Measurements from ENCODE around the gene GANAB.
"Not testable (repeated sequence)": the region's sequence is repeated elsewhere in the genome, so short reads cannot be mapped to it uniquely, and the experiment has no call there.

GANAB gene

DNA sequence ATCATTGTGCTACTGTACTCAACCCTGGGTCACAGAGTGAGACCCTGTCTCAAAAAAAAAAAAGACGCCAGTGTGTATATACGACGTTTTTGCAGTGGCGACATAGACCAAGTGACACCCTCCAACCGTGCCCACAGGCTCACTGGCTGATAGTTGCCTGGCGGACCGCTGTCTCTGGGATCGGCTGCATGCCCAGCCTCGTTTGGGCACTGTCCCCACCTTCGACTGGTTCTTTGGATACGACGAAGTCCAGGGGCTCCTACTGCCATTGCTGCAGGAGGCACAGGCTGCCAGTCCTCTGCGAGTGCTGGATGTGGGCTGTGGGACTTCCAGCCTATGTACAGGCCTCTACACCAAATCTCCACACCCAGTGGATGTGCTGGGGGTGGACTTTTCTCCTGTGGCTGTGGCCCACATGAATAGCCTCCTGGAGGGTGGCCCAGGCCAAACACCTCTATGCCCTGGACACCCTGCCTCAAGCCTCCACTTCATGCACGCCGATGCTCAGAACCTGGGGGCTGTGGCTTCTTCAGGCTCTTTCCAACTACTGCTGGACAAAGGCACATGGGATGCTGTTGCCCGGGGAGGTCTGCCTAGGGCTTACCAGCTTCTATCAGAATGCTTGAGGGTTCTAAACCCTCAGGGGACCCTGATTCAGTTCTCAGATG, 20.0 kb upstream of the GANAB start:
- H3K36me3 ChIP-seq (ENCODE audit: insufficient read depth, low read length): peaks cover 15% of the 10 kb centered on the region; the same call in 1 of the 2 replicates
- H3K79me2 ChIP-seq (ENCODE audit: control insufficient read depth, insufficient read depth, low read length, unreplicated experiment): peaks cover 37% of the 10 kb centered on the region
- H2AFZ ChIP-seq (ENCODE audit: low read length, unreplicated experiment): no peak overlapping the region
- H3K4me3 ChIP-seq (ENCODE audit: low read depth, low read length): peak overlapping the region; percentile 99
- no peaks in the 10 kb centered on the region for H3K27me3 ChIP-seq (ENCODE audit: insufficient read depth, low read length)
- peaks cover 26% of the 10 kb centered on the region for H3K4me1 ChIP-seq (ENCODE audit: control insufficient read depth, insufficient read depth, low read length, unreplicated experiment)
- H3K27ac ChIP-seq (ENCODE audit: low read depth, low read length): peak overlapping the region; percentile 62; the same call in 1 of the 2 replicates

DNA sequence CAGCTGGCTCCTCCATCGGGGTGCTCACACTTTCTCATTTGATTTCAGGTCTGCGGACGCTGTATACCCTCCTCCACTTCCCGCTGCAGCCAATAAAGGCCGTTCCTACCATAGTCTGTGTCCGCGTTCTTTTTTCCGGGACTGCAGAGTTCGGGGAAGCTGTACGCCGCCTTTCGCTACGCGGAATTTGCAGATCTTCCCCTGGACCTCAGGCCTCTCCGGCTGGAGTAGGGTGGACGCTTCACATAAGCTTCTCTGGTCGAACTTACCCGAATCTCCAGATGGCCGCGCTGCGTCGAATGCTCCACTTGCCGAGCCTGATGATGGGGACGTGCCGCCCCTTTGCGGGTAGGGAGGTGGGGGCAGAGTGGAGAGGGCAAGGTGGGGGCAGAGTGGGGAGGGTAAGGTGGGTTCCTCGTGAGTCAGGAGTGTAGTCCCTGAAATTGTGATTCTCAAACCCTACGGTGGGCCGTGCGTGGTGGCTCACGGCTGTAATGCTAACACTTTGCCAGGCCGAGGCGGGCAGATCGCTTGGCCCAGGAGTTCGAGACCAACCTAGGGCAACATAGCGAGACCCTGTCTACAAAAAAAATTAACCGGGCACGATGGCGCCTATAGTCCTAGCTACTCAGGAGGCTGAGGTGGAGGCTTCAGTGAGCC, 19.3 kb upstream of the GANAB start:
- Histone ChIP-seq H3K4me3 (ENCODE audit: low read depth, low read length) (peak overlapping the region; percentile 99), H3K27me3 (ENCODE audit: insufficient read depth, low read length) (no peaks in the 10 kb centered on the region), H3K27ac (ENCODE audit: low read depth, low read length) (peak overlapping the region; percentile 62), H2AFZ (ENCODE audit: low read length, unreplicated experiment) (no peak overlapping the region), H3K79me2 (ENCODE audit: control insufficient read depth, insufficient read depth, low read length, unreplicated experiment) (peaks cover 37% of the 10 kb centered on the region), H3K4me1 (ENCODE audit: control insufficient read depth, insufficient read depth, low read length, unreplicated experiment) (peaks cover 26% of the 10 kb centered on the region), H3K36me3 (ENCODE audit: insufficient read depth, low read length) (peaks cover 15% of the 10 kb centered on the region; the same call in 1 of the 2 replicates)

DNA sequence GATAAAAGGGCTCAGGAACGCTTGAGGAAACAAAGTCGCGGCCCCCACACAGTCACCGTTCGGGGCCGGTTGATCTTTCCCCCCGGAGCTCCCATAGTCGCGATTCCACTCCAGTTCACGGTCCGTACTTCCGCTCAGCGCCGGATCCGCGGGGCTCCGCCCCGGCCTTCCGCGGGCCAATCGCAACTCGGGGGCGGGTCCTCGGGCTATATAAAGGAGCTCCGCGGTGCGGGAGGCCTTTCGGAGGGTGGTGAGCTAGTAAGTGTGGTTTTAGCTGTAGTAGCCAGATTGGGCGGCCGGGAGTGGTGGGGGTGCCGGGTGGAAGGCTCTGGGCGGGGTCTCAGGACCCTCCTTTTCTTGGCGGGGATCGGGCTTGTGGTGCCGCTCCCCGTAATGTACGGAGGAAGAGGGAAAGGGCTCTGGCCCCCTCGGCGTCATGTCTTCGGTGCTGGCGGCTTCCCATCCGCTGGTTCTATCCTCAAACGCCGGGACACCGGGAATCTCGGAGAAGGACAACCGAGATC, 18.7 kb upstream of the GANAB start, which contains the start of the genes C11orf98 and CSKMT:
TSS of gene C11orf98 (minus strand) at position 136 of the 524 bp plus-strand sequence. CDS start at position 95, 41 bp downstream.
TSS of gene CSKMT (plus strand) at position 238 of the 524 bp plus-strand sequence. CDS start 568 bp downstream, outside the sequence.
- H3K79me2 ChIP-seq (ENCODE audit: control insufficient read depth, insufficient read depth, low read length, unreplicated experiment): peaks cover 37% of the 10 kb centered on the region
- H3K27me3 ChIP-seq (ENCODE audit: insufficient read depth, low read length): no peaks in the 10 kb centered on the region
- H2AFZ ChIP-seq (ENCODE audit: low read length, unreplicated experiment): peak within 1 kb of the TSS; percentile 83
- peaks cover 25% of the 10 kb centered on the region for H3K4me1 ChIP-seq (ENCODE audit: control insufficient read depth, insufficient read depth, low read length, unreplicated experiment)
- peak within 1 kb of the TSS; percentile 99 for H3K4me3 ChIP-seq (ENCODE audit: low read depth, low read length)
- peak within 1 kb of the TSS; percentile 62 for H3K27ac ChIP-seq (ENCODE audit: low read depth, low read length)
- peaks cover 15% of the 10 kb centered on the region; the same call in 1 of the 2 replicates for H3K36me3 ChIP-seq (ENCODE audit: insufficient read depth, low read length)

DNA sequence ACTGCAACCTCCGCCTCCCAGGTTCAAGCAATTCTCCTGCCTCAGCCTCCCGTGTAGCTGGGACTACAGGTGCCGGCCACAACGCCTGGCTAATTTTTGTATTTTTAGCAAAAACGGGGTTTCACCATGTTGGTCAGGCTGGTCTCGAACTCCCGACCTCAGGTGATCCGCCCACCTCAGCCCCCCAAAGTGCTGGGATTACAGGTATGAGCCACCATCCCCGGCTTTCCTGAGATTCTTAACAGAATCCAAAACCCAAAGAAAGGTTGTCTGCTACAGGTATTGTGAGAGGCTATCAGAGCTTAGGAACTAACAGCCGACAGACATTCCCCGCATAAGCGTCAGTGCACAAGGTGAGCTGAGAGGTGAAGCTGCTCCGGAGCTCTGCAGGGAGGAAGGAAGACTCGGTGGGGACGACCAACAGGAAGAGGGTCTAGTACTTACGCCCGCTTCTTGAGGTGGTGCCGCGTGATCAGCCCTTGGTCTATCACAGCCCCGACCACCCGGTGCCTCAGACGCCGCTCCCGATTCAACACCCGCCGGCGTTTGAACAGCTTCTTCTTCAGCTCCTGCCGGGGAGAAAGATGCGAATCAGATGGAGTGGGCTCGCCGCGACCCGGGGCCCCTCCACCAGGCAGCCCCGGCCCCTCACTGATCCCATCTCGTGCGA, 18.1 kb upstream of the GANAB start:
- Histone ChIP-seq H3K4me1 (ENCODE audit: control insufficient read depth, insufficient read depth, low read length, unreplicated experiment) (peaks cover 19% of the 10 kb centered on the region), H3K27me3 (ENCODE audit: insufficient read depth, low read length) (no peaks in the 10 kb centered on the region), H3K4me3 (ENCODE audit: low read depth, low read length) (peak overlapping the region; percentile 99), H3K79me2 (ENCODE audit: control insufficient read depth, insufficient read depth, low read length, unreplicated experiment) (peaks cover 37% of the 10 kb centered on the region), H2AFZ (ENCODE audit: low read length, unreplicated experiment) (peak overlapping the region; percentile 83), H3K36me3 (ENCODE audit: insufficient read depth, low read length) (peaks cover 15% of the 10 kb centered on the region; the same call in 1 of the 2 replicates), H3K27ac (ENCODE audit: low read depth, low read length) (peak overlapping the region; percentile 42)

DNA sequence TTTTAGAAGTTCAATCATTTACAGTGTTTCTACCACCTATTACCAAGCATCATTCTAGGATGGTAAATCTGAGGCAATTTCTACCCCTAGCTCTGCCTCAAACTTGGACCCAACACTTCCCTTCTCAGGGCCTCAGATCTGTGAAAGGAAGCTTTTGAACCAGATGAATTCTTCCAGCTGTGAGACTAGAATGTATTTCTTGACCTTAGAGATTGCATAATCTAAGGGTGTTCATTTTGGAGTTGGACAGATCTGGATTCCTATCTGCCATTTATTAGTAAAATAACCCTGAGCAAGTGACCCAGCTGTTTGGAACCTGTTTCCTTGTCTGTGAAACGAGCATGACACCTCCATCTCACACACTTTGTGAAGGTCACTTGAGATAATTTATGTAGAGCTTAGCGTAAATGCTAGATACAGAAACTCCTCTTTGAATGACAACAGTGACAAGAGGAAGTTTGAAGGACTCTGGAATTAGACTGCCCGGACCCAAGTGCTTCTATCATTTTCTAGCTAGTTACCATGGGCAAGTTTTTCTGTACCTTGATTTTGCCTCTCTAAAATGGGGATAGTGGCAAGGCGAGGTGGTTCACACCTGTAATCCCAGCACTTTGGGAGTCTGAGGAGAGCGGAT, 10.5 kb upstream of the GANAB start:
- Histone ChIP-seq H3K36me3 (ENCODE audit: insufficient read depth, low read length) (no peaks in the 10 kb centered on the region), H3K4me1 (ENCODE audit: control insufficient read depth, insufficient read depth, low read length, unreplicated experiment) (no peaks in the 10 kb centered on the region), H3K4me3 (ENCODE audit: low read depth, low read length) (no peak overlapping the region), H3K79me2 (ENCODE audit: control insufficient read depth, insufficient read depth, low read length, unreplicated experiment) (peaks cover 11% of the 10 kb centered on the region), H3K27me3 (ENCODE audit: insufficient read depth, low read length) (no peaks in the 10 kb centered on the region), H3K27ac (ENCODE audit: low read depth, low read length) (no peak overlapping the region), H2AFZ (ENCODE audit: low read length, unreplicated experiment) (no peak overlapping the region)

DNA sequence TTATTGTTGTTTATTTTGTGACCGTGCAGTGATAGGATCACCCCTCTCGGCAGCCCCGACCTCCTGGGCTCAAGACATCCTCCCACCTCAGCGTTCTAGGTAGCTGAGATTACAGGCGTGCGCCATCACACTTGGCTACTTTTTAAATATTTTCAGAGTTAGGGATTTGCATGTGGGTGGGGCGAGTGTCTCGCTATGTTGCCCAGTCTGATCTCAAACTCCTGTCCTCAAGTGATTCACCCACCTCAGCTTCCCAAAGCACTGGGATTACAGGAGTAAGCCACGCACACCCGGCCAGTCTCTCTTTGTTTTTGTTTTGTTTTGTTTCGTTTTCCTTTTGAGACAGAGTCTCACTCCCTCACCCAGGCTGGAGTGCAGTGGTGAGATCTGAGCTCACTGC, 7.9 kb upstream of the GANAB start:
- Histone ChIP-seq H3K27ac (ENCODE audit: low read depth, low read length) (no peak overlapping the region), H3K36me3 (ENCODE audit: insufficient read depth, low read length) (no peaks in the 10 kb centered on the region), H3K79me2 (ENCODE audit: control insufficient read depth, insufficient read depth, low read length, unreplicated experiment) (peaks cover 23% of the 10 kb centered on the region), H3K27me3 (ENCODE audit: insufficient read depth, low read length) (no peaks in the 10 kb centered on the region), H3K4me3 (ENCODE audit: low read depth, low read length) (no peak overlapping the region), H3K4me1 (ENCODE audit: control insufficient read depth, insufficient read depth, low read length, unreplicated experiment) (no peaks in the 10 kb centered on the region), H2AFZ (ENCODE audit: low read length, unreplicated experiment) (no peak overlapping the region)

DNA sequence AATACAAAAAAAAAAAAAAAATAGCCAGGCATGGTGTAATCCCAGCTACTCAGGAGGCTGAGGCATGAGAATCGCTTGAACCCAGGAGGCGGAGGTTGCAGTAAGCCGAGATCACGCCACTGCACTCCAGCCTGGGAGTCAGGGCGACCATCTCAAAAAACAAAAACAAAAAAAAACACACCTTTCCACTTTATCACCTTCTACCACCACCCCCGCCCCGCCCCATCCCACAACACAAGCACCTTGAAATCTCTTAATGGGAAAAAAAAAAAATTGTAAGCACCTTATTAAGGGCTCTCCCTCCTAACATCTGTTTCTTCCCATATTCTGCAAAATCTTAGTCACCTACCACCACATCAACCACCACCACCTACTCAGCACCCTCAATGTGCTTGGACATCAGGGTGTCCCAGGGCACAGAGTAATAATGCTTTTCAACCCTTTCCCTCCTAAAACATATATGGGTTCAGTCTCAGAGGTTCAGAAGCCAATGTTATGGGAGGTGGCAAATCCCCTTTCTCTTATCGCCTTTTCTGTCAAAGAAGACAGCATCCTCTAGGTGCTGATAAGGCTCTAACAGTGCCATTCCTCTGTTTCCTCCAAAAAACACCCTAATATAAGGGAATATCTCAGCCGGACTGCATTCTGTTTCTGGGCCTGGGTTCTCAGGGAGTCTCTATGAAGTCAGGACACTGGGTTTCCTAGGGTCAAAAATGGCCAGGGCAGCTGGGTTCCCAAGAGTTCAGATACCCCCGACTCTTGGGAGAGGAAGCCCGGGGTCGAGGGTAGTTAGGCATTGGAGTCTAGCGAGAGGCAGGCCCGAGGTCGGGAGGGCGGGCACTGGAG, 6.0 kb upstream of the GANAB start:
- H2AFZ ChIP-seq (ENCODE audit: low read length, unreplicated experiment): peak overlapping the region; percentile 83
- peak overlapping the region; percentile 68 for H3K27ac ChIP-seq (ENCODE audit: low read depth, low read length)
- peak overlapping the region; percentile 96 for H3K4me3 ChIP-seq (ENCODE audit: low read depth, low read length)
- H3K27me3 ChIP-seq (ENCODE audit: insufficient read depth, low read length): no peaks in the 10 kb centered on the region
- no peaks in the 10 kb centered on the region for H3K4me1 ChIP-seq (ENCODE audit: control insufficient read depth, insufficient read depth, low read length, unreplicated experiment)
- H3K79me2 ChIP-seq (ENCODE audit: control insufficient read depth, insufficient read depth, low read length, unreplicated experiment): peaks cover 23% of the 10 kb centered on the region
- H3K36me3 ChIP-seq (ENCODE audit: insufficient read depth, low read length): no peaks in the 10 kb centered on the region

DNA sequence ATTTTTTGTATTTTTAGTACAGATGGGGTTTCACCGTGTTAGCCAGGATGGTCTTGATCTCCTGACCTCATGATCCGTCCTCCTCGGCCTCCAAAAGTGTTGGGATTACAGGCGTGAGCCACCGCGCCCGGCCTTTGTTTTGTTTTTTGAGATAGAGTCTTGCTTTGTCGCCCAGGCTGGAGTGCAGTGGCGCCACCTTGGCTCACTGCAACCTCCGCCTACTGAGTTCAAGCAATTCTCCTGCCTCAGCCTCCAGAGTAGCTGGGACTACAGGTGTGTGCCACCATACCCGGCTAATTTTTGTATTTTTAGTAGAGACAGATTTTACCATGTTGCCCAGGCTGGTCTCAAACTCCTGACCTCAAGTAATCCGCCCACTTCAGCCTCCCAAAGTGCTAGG, 3.9 kb upstream of the GANAB start:
- not testable (repeated sequence) for H3K4me1 ChIP-seq (ENCODE audit: control insufficient read depth, insufficient read depth, low read length, unreplicated experiment); H3K36me3 ChIP-seq (ENCODE audit: insufficient read depth, low read length); H3K27ac ChIP-seq (ENCODE audit: low read depth, low read length); H3K4me3 ChIP-seq (ENCODE audit: low read depth, low read length); H3K27me3 ChIP-seq (ENCODE audit: insufficient read depth, low read length); H2AFZ ChIP-seq (ENCODE audit: low read length, unreplicated experiment)
- H3K79me2 ChIP-seq (ENCODE audit: control insufficient read depth, insufficient read depth, low read length, unreplicated experiment): peaks cover 33% of the 10 kb centered on the region

DNA sequence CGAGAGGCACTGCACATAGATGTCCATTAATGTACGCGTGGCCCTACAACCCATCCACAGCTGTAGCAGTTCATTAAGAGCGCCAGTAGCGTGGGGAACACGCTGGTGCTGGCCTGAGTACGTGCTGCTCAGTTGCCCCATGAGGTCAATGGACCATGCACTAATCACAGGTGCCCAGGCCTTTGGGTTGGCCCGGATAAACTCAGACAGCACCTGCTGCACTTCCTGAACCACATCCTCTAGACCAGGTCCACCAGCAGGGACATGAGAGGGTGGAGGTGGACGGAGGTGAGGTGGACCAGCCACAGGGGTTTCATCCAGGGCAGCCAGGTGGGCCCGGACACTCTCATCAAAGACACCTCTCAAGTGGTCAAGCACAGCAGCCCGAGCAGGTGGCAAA, 3.1 kb upstream of the GANAB start:
- no peak overlapping the region for H3K27ac ChIP-seq (ENCODE audit: low read depth, low read length)
- 0 out of 2 replicates have a peak, but pooled peaks cover under 1% of the 10 kb centered on the region for H3K36me3 ChIP-seq (ENCODE audit: insufficient read depth, low read length)
- H3K4me3 ChIP-seq (ENCODE audit: low read depth, low read length): no peak overlapping the region
- H3K4me1 ChIP-seq (ENCODE audit: control insufficient read depth, insufficient read depth, low read length, unreplicated experiment): peaks cover 7% of the 10 kb centered on the region
- H2AFZ ChIP-seq (ENCODE audit: low read length, unreplicated experiment): no peak overlapping the region
- no peaks in the 10 kb centered on the region for H3K27me3 ChIP-seq (ENCODE audit: insufficient read depth, low read length)
- H3K79me2 ChIP-seq (ENCODE audit: control insufficient read depth, insufficient read depth, low read length, unreplicated experiment): peaks cover 41% of the 10 kb centered on the region
